ENCODE results near the gene TRIM38.

TRIM38 gene

GRCh38 chr6:26016963-26017631, 54.5 kb downstream of the TRIM38 start:
- H3K36me3 Mint-ChIP-seq = peaks cover 2 to 8% of the 10 kb centered on the region in 2 donors
- H3K4me3 Mint-ChIP-seq = peak overlapping the region; percentile 75 to 82
- peaks cover 0 to 3% of the 10 kb centered on the region in 2 donors for H3K27me3 Mint-ChIP-seq
- peaks cover 0 to 6% of the 10 kb centered on the region in 2 donors for H3K9me3 Mint-ChIP-seq
- H3K27ac Mint-ChIP-seq = peak overlapping the region; percentile 88
- ATAC-seq (replicated peaks) = no peak
- H3K4me1 Mint-ChIP-seq = peaks cover 14 to 25% of the 10 kb centered on the region in 2 donors
- no peak for DNase-seq

- H3K36me3 Mint-ChIP-seq = peaks cover 2 to 8% of the 10 kb centered on the region in 2 donors
- H3K27me3 Mint-ChIP-seq = peaks cover 0 to 3% of the 10 kb centered on the region in 2 donors
- H3K27ac Mint-ChIP-seq = peak overlapping the region; percentile 88
- ATAC-seq (replicated peaks) = peak; percentile 1 to 4
- peaks cover 15 to 30% of the 10 kb centered on the region in 2 donors for H3K4me1 Mint-ChIP-seq
- peak; percentile 61 for DNase-seq
- peaks cover 0 to 6% of the 10 kb centered on the region in 2 donors for H3K9me3 Mint-ChIP-seq
- H3K4me3 Mint-ChIP-seq = peak overlapping the region; percentile 75 to 82
These were observed 55.0 kb downstream of the TRIM38 start for GRCh38 chr6:26017632-26017966.

DNA sequence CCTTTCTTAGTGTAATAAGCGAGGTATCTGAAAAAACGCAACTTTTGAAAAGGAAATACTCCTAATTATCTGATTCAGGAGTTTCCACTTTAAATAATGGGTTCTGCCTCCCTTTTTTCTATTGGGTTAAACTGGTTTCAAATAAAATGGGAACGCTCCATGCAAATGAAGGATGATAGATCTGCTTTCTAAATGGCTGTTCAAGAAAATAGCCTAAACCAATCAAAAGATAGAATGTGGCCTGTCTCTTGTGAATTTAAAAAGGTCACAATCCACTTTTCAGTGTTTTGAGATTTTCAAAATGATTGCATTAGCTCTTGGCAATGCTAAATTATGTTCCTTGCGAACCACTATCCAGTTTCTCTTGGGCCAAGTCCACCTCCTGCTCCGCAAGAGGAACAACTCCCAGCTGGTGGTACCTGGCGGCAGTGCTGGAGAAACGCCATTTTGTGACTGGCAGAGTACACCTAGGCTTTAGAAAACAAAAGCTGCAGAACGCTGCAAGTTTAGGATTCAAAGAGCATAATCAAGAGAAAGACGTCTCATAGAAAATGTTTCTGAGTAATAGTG, 56.7 kb downstream of the TRIM38 start:
- DNase-seq = no peak
- H3K27ac Mint-ChIP-seq = peak overlapping the region; percentile 100

DNA sequence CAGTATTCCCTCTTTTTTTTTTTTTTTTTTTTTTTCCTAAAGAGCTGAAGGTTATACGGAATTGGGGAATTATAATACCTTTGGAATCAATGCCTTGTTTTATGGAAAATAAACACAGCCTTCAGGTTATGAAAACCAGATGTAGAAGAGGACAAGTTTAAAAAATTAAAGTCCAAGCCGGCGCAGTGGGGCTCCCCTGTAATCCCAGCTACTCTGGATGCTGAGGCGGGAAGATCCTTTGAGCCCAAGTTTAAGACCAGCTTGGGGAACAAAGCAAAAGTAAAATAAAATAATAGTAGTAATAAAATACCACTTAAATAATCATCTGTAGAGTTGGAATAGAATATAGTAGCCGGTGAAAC, 57.3 kb downstream of the TRIM38 start:
- H3K27ac Mint-ChIP-seq = peak overlapping the region; percentile 100
- DNase-seq (no peak), ATAC-seq (replicated peaks) (no peak)
- H3K27me3 Mint-ChIP-seq = peaks cover 0 to 3% of the 10 kb centered on the region in 2 donors
- H3K36me3 Mint-ChIP-seq = peaks cover 2 to 8% of the 10 kb centered on the region in 2 donors
- peaks cover 3 to 6% of the 10 kb centered on the region in 2 donors for H3K9me3 Mint-ChIP-seq
- H3K4me3 Mint-ChIP-seq = peak overlapping the region; percentile 88 to 99
- peaks cover 22 to 30% of the 10 kb centered on the region in 2 donors for H3K4me1 Mint-ChIP-seq

More for the DNA sequence above, 56.7 kb downstream of the TRIM38 start:
- Mint-ChIP-seq H3K4me1 (peaks cover 22 to 30% of the 10 kb centered on the region in 2 donors), H3K36me3 (peaks cover 2 to 8% of the 10 kb centered on the region in 2 donors), H3K9me3 (peaks cover 3 to 6% of the 10 kb centered on the region in 2 donors), H3K27me3 (peaks cover 0 to 3% of the 10 kb centered on the region in 2 donors), H3K4me3 (peak overlapping the region; percentile 64 to 88)
- no peak for ATAC-seq (replicated peaks)

GRCh38 chr6:26020329-26021000, 57.9 kb downstream of the TRIM38 start:
- peaks cover 0 to 3% of the 10 kb centered on the region in 2 donors for H3K27me3 Mint-ChIP-seq

GRCh38 chr6:26021001-26021349, 58.4 kb downstream of the TRIM38 start:
- Mint-ChIP-seq H3K4me1 (peaks cover 26 to 35% of the 10 kb centered on the region in 2 donors), H3K27me3 (peaks cover 0 to 3% of the 10 kb centered on the region in 2 donors), H3K36me3 (peaks cover 2 to 8% of the 10 kb centered on the region in 2 donors), H3K4me3 (peak overlapping the region; percentile 88 to 99), H3K27ac (peak overlapping the region; percentile 100), H3K9me3 (peaks cover 3 to 6% of the 10 kb centered on the region in 2 donors)
- ATAC-seq (replicated peaks) = peak; percentile 10 to 15
- DNase-seq = peak; percentile 61

More at GRCh38 chr6:26020329-26021000, 57.9 kb downstream of the TRIM38 start:
- H3K4me3 Mint-ChIP-seq = peak overlapping the region; percentile 88 to 99
- H3K27ac Mint-ChIP-seq = peak overlapping the region; percentile 100
- DNase-seq = peak; percentile 84
- H3K4me1 Mint-ChIP-seq = peaks cover 22 to 30% of the 10 kb centered on the region in 2 donors
- H3K36me3 Mint-ChIP-seq = peaks cover 2 to 8% of the 10 kb centered on the region in 2 donors
- ATAC-seq (replicated peaks) = peak; percentile 54
- peaks cover 3 to 6% of the 10 kb centered on the region in 2 donors for H3K9me3 Mint-ChIP-seq

- Mint-ChIP-seq H3K27ac (peak overlapping the region; percentile 100), H3K27me3 (peaks cover 0 to 3% of the 10 kb centered on the region in 2 donors), H3K4me3 (peak overlapping the region; percentile 88 to 99), H3K9me3 (peaks cover 3 to 6% of the 10 kb centered on the region in 2 donors), H3K4me1 (peaks cover 26 to 37% of the 10 kb centered on the region in 2 donors), H3K36me3 (peaks cover 2 to 8% of the 10 kb centered on the region in 2 donors)
- ATAC-seq (replicated peaks) (peak; percentile 67 to 71), DNase-seq (peak; percentile 91)
These were observed 58.9 kb downstream of the TRIM38 start for GRCh38 chr6:26021350-26022131.

DNA sequence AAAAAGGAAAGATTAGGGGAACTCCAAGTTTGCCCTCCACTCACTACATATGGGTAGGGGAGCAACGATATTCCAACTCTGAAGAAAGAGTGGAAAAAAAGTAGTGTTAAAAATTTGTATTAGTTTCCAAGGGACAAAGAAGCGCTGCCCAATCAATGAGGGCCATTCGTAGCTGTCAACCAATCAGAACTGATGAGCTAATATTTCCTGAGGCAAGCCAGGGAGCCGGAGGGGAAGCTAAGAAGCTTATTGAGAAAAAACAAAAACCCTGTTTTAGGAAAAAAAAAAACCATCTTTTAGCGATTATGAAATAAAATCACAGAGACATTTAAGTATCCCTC, 59.5 kb downstream of the TRIM38 start:
- Mint-ChIP-seq H3K27me3 (peaks cover 0 to 6% of the 10 kb centered on the region in 2 donors), H3K4me1 (peaks cover 31 to 37% of the 10 kb centered on the region in 2 donors), H3K4me3 (peak overlapping the region; percentile 88 to 99)

DNA sequence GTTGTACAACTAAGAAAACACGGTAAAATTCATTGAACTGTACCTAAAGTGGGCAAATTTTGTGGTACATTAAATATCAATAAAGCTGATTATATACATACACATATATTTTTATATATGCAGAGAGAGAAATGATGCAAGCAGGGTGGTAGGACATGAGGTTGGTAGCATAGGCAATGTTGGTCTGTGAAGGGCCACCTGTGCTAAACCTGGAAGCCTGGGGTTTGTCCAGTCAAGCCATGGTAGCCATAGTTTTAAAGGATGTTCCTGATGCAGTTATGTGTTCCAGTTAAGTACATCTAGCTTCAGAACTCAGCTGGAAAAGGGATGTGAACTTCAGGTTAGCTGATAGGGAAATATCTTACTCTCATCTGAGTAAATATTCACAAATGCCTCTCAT, 60.1 kb downstream of the TRIM38 start:
- peaks cover 2 to 12% of the 10 kb centered on the region in 2 donors for H3K36me3 Mint-ChIP-seq

More for the DNA sequence above, 59.5 kb downstream of the TRIM38 start:
- ATAC-seq (replicated peaks) (peak in 1 of 2 donors; percentile 12), DNase-seq (peak; percentile 49)
- H3K27ac Mint-ChIP-seq = peak overlapping the region; percentile 100
- H3K9me3 Mint-ChIP-seq = peaks cover 3 to 6% of the 10 kb centered on the region in 2 donors
- peaks cover 2 to 10% of the 10 kb centered on the region in 2 donors for H3K36me3 Mint-ChIP-seq

GRCh38 chr6:26024651-26025046, 62.0 kb downstream of the TRIM38 start:
- peaks cover 3% of the 10 kb centered on the region in 2 donors for H3K9me3 Mint-ChIP-seq
- peaks cover 0 to 8% of the 10 kb centered on the region in 2 donors for H3K27me3 Mint-ChIP-seq
- no peak overlapping the region for H3K4me3 Mint-ChIP-seq
- H3K4me1 Mint-ChIP-seq = peaks cover 33 to 34% of the 10 kb centered on the region in 2 donors
- peaks cover under 1 to 5% of the 10 kb centered on the region in 2 donors for H3K36me3 Mint-ChIP-seq
- H3K27ac Mint-ChIP-seq = no peak overlapping the region
- DNase-seq (no peak), ATAC-seq (replicated peaks) (no peak)

More for the DNA sequence above, 60.1 kb downstream of the TRIM38 start:
- Mint-ChIP-seq H3K9me3 (peaks cover 3 to 5% of the 10 kb centered on the region in 2 donors), H3K4me1 (peaks cover 29 to 37% of the 10 kb centered on the region in 2 donors), H3K27me3 (peaks cover 0 to 8% of the 10 kb centered on the region in 2 donors), H3K4me3 (peak overlapping the region; percentile 88 to 99), H3K27ac (peak overlapping the region; percentile 100)
- ATAC-seq (replicated peaks) (no peak), DNase-seq (no peak)

DNA sequence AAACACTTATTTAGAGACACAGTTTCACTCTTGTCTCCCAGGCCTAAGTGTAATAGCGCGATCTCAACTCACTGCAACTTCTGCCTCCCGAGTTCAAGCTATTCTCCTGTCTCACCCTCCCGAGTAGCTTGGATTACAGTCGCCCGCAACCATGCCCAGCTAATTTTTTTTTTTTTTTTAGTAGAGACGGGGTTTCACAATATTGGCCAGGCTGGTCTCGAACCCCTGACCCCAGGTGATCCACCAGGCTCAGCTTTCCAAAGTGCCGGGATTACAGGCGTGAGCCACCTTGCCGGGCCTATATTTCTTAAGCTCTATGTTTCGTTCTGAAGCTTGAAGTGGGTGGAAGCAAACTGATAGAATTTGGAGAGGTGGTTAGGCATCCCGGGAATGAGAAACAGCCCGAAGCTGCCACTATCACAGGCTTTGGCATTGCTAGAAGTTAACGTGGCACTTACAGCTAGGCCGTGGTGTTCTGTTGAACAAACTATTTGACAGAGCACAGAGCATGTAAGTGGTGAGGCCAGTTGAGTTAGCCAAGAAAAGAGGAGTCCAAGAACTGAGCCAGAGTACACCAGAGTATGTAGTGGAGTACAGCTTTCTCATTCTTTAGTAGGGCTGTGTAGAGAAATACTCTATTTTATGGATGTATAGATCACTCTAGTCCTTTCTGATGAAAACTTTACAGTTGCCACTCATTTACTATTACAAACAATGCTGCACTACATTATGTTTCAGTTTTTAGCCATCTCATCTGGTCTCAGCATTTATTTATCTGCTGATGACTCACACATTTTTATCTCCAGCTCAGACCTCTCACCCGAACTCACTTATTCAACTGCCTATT, 62.7 kb downstream of the TRIM38 start:
- peaks cover 0 to 8% of the 10 kb centered on the region in 2 donors for H3K27me3 Mint-ChIP-seq
- H3K4me3 Mint-ChIP-seq = peak overlapping the region; percentile 81 to 82
- H3K4me1 Mint-ChIP-seq = peaks cover 32% of the 10 kb centered on the region in 2 donors
- peaks cover 2 to 3% of the 10 kb centered on the region in 2 donors for H3K9me3 Mint-ChIP-seq
- ATAC-seq (replicated peaks) (no peak), DNase-seq (no peak)
- H3K36me3 Mint-ChIP-seq = peaks cover 0 to 5% of the 10 kb centered on the region in 2 donors
- H3K27ac Mint-ChIP-seq = peak overlapping the region; percentile 95

DNA sequence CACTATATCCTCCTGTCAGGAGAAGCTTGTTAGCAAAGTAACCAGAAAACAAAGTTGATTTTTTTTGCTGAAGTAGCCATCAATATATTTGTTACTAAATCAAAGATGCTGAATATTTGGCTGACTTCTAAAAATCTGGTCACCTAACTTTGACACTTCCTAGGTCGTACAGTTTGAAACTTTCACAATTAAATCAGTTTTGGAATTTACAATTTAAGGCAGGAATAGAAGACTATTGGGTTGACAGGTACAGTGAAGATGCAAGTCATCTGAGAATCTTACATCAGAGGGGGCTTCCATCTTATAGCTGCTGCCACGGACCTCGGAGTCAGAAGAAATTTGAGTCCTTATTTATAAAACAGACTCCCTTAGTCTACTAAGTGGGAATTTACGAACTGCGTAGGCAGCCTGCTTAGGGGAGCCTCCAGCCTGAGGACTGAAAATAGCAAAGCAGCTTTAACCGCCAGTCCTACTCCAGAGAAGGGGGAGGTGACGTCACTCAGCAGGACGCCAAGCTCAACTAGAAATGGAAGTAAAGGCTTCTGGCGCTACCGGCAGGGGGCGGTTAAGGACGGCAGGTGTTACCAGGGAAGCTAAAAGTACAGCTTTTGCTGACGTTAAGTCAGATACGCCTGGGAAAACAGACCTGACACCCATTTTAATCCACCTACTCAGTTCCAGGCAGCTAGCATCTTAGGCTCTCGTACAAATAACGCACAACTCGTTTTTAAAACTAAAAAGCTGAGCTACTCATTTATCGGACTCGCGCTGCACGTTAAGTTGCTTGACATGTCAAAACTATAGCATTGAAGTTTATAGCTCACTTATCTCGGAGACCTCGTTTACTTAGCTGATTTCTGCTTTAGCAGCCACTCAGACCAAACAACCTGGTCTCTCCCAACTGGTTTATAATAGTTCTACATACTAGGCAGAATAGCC, 63.6 kb downstream of the TRIM38 start:
- ATAC-seq (replicated peaks) (peak; percentile 45 to 50), DNase-seq (peak; percentile 92)
- H3K27ac Mint-ChIP-seq = peak overlapping the region; percentile 95
- H3K4me1 Mint-ChIP-seq = peaks cover 30 to 34% of the 10 kb centered on the region in 2 donors
- H3K27me3 Mint-ChIP-seq = peaks cover 0 to 8% of the 10 kb centered on the region in 2 donors
- peaks cover 0 to 5% of the 10 kb centered on the region in 2 donors for H3K36me3 Mint-ChIP-seq
- H3K9me3 Mint-ChIP-seq = peaks cover 2 to 3% of the 10 kb centered on the region in 2 donors
- peak overlapping the region; percentile 81 to 82 for H3K4me3 Mint-ChIP-seq
